22Rv1 (cell line): ENCODE data around the gene ALDH16A1.

Experiments
- CTCF ChIP-seq: fragments of 450-650 bp; IDR thresholded peaks from 2 replicates; pipeline ENCODE4 v1.5.1; 2017; ENCODE audit warnings: mild to moderate bottlenecking
- ZFX ChIP-seq: fragments of 450-650 bp; IDR thresholded peaks from 2 replicates; pipeline ENCODE4 v1.6.1; 2017; ENCODE audit warnings: antibody characterized with exemption, borderline replicate concordance

DNA sequence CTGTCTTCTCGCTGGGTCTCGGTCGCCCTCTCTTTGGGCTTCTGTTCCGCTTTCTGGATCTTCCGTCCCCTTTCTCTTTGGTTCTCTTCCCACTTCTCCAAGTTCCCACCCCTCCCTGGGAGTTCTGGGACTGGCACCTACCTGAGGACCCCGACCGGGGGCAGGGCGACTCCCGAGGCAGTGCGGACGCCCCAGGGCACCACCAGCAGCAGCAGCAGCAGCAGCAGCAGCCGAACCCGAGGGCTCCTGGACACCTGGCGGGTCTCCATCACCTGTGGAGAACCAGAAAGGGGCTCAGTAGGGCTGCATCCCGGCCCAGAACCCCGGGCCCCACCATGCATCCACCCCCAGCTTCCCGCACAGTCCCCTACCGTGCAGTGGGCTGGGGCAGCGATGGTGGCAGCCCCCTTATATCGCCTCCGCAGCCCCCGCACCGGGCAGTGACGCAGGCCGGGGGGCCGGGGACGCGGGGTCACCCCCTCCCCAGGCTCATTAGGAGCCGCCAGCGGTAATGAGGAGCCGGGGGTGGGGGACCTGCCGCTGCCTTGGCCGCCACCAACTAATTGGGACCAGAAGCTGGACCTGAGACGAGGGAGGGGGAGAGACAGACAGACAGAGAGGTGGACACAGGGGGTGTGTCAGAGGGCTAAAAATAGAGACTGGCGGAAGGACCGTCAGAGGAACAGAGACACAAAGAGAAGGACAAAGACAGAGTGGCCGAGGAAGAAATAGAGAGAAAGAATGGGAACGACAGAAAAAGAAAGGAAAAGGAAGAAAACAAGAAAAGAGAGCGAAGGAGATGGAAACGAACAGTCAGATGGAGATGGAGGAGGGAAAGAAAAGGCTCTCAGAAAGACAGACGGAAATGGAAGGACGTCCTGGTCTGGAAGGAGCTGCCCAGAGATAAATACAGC is 29.7 kb upstream of the ALDH16A1 start, which contains the start of gene PTH2:
- TF ChIP-seq CTCF (no peak), ZFX (no peak)
